Nephron progenitor cell (in vitro differentiated cells): ENCODE results near the gene PLCL2.

Source experiments
- DNase-seq: peaks from one replicate; pipeline ENCODE4 v3.0.0; 2021
- H3K27ac Mint-ChIP-seq: 2 replicates; pipeline ENCODE4 v1.8.0; 2021; ENCODE audit warnings: mild to moderate bottlenecking, moderate library complexity, mixed read lengths
- H3K27me3 Mint-ChIP-seq: 2 replicates; pipeline ENCODE4 v1.8.0; 2021; ENCODE audit warnings: mild to moderate bottlenecking, low read depth, mixed read lengths; ENCODE audit not compliant: poor library complexity
- H3K36me3 Mint-ChIP-seq: 2 replicates; pipeline ENCODE4 v1.8.0; 2021; ENCODE audit warnings: low read depth, mixed read lengths
- H3K4me1 Mint-ChIP-seq: 2 replicates; pipeline ENCODE4 v1.8.0; 2021; ENCODE audit warnings: mixed read lengths
- H3K4me3 Mint-ChIP-seq: 2 replicates; pipeline ENCODE4 v1.8.0; 2021; ENCODE audit warnings: mild to moderate bottlenecking, moderate library complexity, mixed read lengths
- H3K9me3 Mint-ChIP-seq: 2 replicates; pipeline ENCODE4 v1.8.0; 2021; ENCODE audit warnings: mild to moderate bottlenecking, moderate library complexity, mixed read lengths
- TF ChIP-seq, protein P1 (sequence below): fragments of 200-600 bp; sonication (generic); IDR thresholded peaks from 2 replicates; pipeline ENCODE4 v1.5.0; 2021; ENCODE audit warnings: antibody characterized with exemption

Gene PLCL2

GRCh38 chr3:17052363-17052762, 167.6 kb downstream of the PLCL2 start:
- peaks cover 20% of the 10 kb centered on the region for H3K36me3 Mint-ChIP-seq
- H3K4me3 Mint-ChIP-seq: no peak overlapping the region
- no peaks in the 10 kb centered on the region for H3K27me3 Mint-ChIP-seq
- no peak overlapping the region for H3K27ac Mint-ChIP-seq
- H3K4me1 Mint-ChIP-seq: peaks cover 7% of the 10 kb centered on the region
- no peak for DNase-seq
- TF ChIP-seq, protein P1, sequence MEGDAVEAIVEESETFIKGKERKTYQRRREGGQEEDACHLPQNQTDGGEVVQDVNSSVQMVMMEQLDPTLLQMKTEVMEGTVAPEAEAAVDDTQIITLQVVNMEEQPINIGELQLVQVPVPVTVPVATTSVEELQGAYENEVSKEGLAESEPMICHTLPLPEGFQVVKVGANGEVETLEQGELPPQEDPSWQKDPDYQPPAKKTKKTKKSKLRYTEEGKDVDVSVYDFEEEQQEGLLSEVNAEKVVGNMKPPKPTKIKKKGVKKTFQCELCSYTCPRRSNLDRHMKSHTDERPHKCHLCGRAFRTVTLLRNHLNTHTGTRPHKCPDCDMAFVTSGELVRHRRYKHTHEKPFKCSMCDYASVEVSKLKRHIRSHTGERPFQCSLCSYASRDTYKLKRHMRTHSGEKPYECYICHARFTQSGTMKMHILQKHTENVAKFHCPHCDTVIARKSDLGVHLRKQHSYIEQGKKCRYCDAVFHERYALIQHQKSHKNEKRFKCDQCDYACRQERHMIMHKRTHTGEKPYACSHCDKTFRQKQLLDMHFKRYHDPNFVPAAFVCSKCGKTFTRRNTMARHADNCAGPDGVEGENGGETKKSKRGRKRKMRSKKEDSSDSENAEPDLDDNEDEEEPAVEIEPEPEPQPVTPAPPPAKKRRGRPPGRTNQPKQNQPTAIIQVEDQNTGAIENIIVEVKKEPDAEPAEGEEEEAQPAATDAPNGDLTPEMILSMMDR: no peak
- H3K9me3 Mint-ChIP-seq: peaks cover 25% of the 10 kb centered on the region

DNA sequence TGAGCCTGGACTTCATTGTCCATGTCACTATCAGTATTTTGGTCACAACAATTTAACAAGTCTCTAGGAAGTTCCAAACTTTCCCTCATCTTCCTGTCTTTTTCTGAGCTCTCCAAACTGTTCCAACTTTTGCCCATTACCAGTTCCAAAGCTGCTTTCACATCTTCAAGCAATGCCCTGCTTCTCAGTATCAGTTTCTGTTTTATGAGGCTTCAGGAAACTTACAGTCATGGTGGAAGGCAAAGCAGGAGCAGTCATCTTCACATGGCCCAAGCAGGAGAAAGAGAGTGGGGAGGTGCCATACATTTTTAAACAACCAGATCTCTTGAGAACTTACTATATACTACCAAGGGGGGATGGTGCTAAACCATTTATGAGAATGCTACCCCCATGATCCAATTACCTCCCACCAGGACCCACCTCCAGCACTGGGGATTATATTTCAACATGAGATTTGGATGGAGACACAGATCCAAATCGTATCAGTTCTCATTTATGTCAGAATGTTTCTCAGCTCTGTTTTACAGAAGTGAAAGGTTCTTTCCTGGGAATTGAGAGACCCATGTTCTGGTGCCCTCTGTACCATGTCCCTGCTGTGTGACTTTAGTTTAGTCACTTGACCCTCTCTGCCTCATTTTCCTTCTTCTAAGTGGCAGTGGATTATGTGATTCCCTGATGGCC, 169.7 kb downstream of the PLCL2 start:
- Mint-ChIP-seq H3K27me3 (no peaks in the 10 kb centered on the region), H3K4me3 (no peak overlapping the region), H3K9me3 (peaks cover 25% of the 10 kb centered on the region), H3K27ac (no peak overlapping the region), H3K4me1 (no peaks in the 10 kb centered on the region), H3K36me3 (peaks cover 16% of the 10 kb centered on the region)
- TF ChIP-seq, protein P1: no peak
- DNase-seq: no peak

DNA sequence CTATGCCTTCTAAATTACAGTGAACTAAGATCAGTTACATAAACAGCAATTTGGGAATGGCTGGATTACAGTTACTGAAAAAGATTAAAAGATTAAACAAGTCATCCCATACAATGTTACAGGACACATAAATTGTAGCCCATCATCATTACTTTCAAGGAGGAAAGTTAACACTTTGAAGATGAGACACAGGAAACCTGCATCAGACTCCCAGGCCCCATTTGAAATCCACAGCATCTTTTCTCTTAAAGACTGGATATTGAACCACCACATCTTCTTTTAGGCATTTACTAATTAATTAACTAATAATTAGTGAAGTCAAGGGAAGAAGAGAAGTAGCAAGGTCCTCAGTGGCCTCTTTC, 170.2 kb downstream of the PLCL2 start:
- Mint-ChIP-seq H3K27ac (no peak overlapping the region), H3K27me3 (no peaks in the 10 kb centered on the region), H3K4me3 (no peak overlapping the region), H3K4me1 (no peaks in the 10 kb centered on the region), H3K9me3 (peaks cover 25% of the 10 kb centered on the region), H3K36me3 (peaks cover 16% of the 10 kb centered on the region)
- no peak for DNase-seq
- TF ChIP-seq, protein P1: no peak

- no peak for DNase-seq
- Mint-ChIP-seq H3K27me3 (no peaks in the 10 kb centered on the region), H3K4me3 (no peak overlapping the region), H3K27ac (no peak overlapping the region), H3K4me1 (no peaks in the 10 kb centered on the region), H3K36me3 (peaks cover 16% of the 10 kb centered on the region), H3K9me3 (peaks cover 25% of the 10 kb centered on the region)
- TF ChIP-seq, protein P1: no peak
Measured at GRCh38 chr3:17055374-17056276, 170.9 kb downstream of the PLCL2 start.

DNA sequence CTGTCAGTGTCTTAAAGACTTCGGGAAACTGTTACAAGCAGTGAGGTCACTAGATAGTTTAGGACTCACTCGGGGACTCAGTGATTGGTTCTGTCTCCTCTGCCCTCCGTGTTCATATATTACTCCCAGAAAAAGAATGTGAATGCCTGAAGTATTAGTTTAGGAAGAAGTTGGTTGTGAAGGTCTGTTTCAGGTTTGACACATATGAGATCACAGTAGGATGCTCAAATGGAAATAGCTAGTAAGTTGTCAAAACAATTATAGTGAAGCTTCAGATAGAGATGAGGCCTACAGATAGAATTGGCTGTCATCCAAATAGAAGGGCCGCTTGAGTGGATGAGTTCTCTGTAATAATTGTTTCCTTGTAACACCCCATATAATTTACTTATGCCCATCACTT, 172.6 kb downstream of the PLCL2 start:
- no peak overlapping the region for H3K4me3 Mint-ChIP-seq
- H3K27ac Mint-ChIP-seq: no peak overlapping the region

More for the DNA sequence above, 172.6 kb downstream of the PLCL2 start:
- Mint-ChIP-seq H3K4me1 (peaks cover 3% of the 10 kb centered on the region), H3K9me3 (peaks cover 20% of the 10 kb centered on the region), H3K27me3 (no peaks in the 10 kb centered on the region), H3K36me3 (peaks cover 16% of the 10 kb centered on the region)
- no peak for DNase-seq
- TF ChIP-seq, protein P1: no peak
